Right atrium auricular region (tissue), 2 donors: ENCODE data around the gene MARK3. TPM values are rescaled to one million over a fixed set of nuclear protein-coding genes. Genes with fewer than 3 reads are reported as not detected.

Source experiments
- DNase-seq: peaks from one replicate; pipeline ENCODE4 v3.0.0-alpha.2; 2019; ENCODE audit warnings: low spot score
- H3K27ac ChIP-seq, 2 donors: fragments of 200-600 bp; sonication (generic); 1 replicate in 1 of 2; 2 replicates in 1 of 2; pipeline ENCODE4 v1.5.1; 2016 to 2019
- H3K27me3 ChIP-seq, 2 donors: fragments of 200-600 bp; sonication (generic); one replicate each; pipeline versions ENCODE4 v1.5.1 to v1.6.0; 2017 to 2019
- H3K36me3 ChIP-seq: fragments of 200-600 bp; sonication (generic); one replicate; pipeline ENCODE4 v1.5.1; 2016
- H3K4me1 ChIP-seq, 2 donors: fragments of 200-600 bp; sonication (generic); one replicate each; pipeline versions ENCODE4 v1.5.1 to v1.6.0; 2017 to 2019
- H3K4me3 ChIP-seq, 2 donors: fragments of 200-600 bp; sonication (generic); 1 replicate in 1 of 2; 2 replicates in 1 of 2; pipeline ENCODE4 v1.5.1; 2017 to 2019; ENCODE audit warnings: mild to moderate bottlenecking in 1 of 2, moderate library complexity in 1 of 2
- H3K9me3 ChIP-seq, 2 donors: fragments of 200-600 bp; sonication (generic); one replicate each; pipeline ENCODE4 v1.5.1; 2019
- CTCF ChIP-seq, 2 donors: fragments of 200-600 bp; sonication (generic); IDR thresholded peaks; one replicate each; pipeline ENCODE4 v1.5.1; 2019; ENCODE audit warnings: antibody characterized with exemption in 2 of 2
- total RNA-seq, 2 donors: library from RNA; depleted of rRNA; stranded (reverse); fragments of >200 nt; gene quantifications; one replicate each; pipeline ENCODE4 v1.1.0, GENCODE V29; 2016

MARK3 gene
- total RNA-seq = 10 to 100 TPM; 71.7 to 74.2 TPM

DNA sequence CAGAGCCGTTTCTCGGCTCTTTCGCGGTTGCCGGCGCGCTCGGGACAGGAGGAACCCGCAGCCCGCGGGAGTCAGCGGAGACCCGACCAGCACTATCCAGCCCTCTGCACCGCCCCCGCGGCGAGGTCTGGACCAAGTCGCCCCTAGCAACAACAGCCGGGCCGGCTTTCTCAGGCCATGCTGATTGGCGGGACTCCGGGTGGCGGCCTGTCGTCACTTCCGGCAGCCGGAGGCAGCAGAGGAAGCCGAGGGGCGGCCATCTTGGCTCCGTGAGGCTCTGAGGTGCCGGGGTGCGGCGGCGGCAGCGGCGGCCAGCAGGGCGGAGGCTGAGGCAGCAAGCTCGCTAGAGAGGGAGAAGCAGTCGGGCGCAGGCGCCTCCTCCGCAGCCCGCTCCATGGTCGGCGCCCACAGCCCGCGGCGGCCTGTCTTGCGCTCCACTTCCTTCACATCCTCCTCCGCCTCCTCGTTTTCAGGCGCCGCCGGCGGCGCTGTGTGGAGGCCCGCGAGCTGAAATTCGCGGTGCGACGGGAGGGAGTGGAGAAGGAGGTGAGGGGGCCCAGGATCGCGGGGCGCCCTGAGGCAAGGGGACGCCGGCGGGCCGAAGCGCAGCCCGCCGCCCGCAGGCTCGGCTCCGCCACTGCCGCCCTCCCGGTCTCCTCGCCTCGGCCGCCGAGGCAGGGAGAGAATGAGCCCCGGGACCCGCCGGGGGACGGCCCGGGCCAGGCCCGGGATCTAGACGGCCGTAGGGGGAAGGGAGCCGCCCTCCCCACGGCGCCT, at the start of gene MARK3:
Gene MARK3 (plus strand): TSS at position 264 of the 777 bp plus-strand sequence. CDS start 615 bp downstream, outside the sequence.
- peak; percentile 98 for DNase-seq
- peaks cover 0 to 35% of the 10 kb centered on the region in 2 donors for H3K4me1 ChIP-seq
- TF ChIP-seq CTCF (IDR thresholded peaks at IDR 0.05) = peak; percentile 18 to 49

GRCh38 chr14:103336191-103336590, 49.0 kb upstream of the MARK3 start:
- peaks cover 65% of the 10 kb centered on the region for H3K36me3 ChIP-seq
- no peak overlapping the region for H3K4me3 ChIP-seq
- no peak for DNase-seq
- no peak for TF ChIP-seq CTCF (IDR thresholded peaks at IDR 0.05)
- H3K27ac ChIP-seq = no peak overlapping the region
- peaks cover 0 to 35% of the 10 kb centered on the region in 2 donors for H3K4me1 ChIP-seq
- no peaks in the 10 kb centered on the region for H3K27me3 ChIP-seq
- H3K9me3 ChIP-seq = no peaks in the 10 kb centered on the region

More for the DNA sequence above, at the start of gene MARK3:
- peak within 1 kb of the TSS; percentile 99 for H3K27ac ChIP-seq
- H3K9me3 ChIP-seq = no peaks in the 10 kb centered on the region
- H3K4me3 ChIP-seq = peak within 1 kb of the TSS; percentile 92 to 93
- no peaks in the 10 kb centered on the region for H3K27me3 ChIP-seq
- no peaks in the 10 kb centered on the region for H3K36me3 ChIP-seq

DNA sequence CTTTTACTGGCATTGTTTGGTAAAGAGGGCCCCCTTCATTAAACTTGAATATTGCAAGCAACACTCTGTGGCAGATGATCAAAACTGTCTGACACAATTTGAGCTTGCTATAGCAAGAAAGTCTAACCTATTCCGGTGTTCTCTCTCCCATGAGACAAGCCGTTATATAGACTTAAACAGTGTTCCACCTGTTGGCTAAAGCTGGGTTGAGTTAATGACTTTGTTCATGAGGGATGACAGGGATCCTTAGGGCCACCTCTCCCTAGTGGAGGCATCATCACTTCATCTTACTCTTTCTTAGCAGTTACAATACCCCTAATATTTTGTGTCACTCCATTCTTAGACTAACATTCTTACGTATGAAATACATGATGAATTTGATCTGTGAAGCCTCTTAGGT, 47.4 kb upstream of the MARK3 start:
- DNase-seq = no peak
- H3K4me1 ChIP-seq = peaks cover 0 to 27% of the 10 kb centered on the region in 2 donors
- peaks cover 81% of the 10 kb centered on the region for H3K36me3 ChIP-seq
- no peaks in the 10 kb centered on the region for H3K9me3 ChIP-seq
- H3K27me3 ChIP-seq = no peaks in the 10 kb centered on the region
- no peak overlapping the region for H3K4me3 ChIP-seq
- H3K27ac ChIP-seq = no peak overlapping the region
- no peak for TF ChIP-seq CTCF (IDR thresholded peaks at IDR 0.05)

GRCh38 chr14:103339561-103339960, 45.7 kb upstream of the MARK3 start:
- H3K9me3 ChIP-seq = no peaks in the 10 kb centered on the region
- peaks cover 99% of the 10 kb centered on the region for H3K36me3 ChIP-seq
- no peak overlapping the region for H3K27ac ChIP-seq
- no peak overlapping the region for H3K4me3 ChIP-seq
- H3K27me3 ChIP-seq = no peaks in the 10 kb centered on the region
- DNase-seq = no peak
- H3K4me1 ChIP-seq = peaks cover 0 to 23% of the 10 kb centered on the region in 2 donors
- no peak for TF ChIP-seq CTCF (IDR thresholded peaks at IDR 0.05)

GRCh38 chr14:103340480-103341212, 44.6 kb upstream of the MARK3 start:
- no peaks in the 10 kb centered on the region for H3K27me3 ChIP-seq
- H3K4me3 ChIP-seq = no peak overlapping the region
- DNase-seq = no peak
- peaks cover 96% of the 10 kb centered on the region for H3K36me3 ChIP-seq
- H3K4me1 ChIP-seq = peaks cover 0 to 17% of the 10 kb centered on the region in 2 donors
- no peak overlapping the region for H3K27ac ChIP-seq
- TF ChIP-seq CTCF (IDR thresholded peaks at IDR 0.05) = no peak
- no peaks in the 10 kb centered on the region for H3K9me3 ChIP-seq
